Putamen (tissue), 1 donor: Measurements from ENCODE around the gene FIP1L1.
"Not testable (repeated sequence)": the region's sequence is repeated elsewhere in the genome, so short reads cannot be mapped to it uniquely, and the experiment has no call there.

Experiments used
- DNase-seq: peaks from one replicate; pipeline ENCODE4 v3.0.0-alpha.2; 2016; ENCODE audit warnings: low spot score

The FIP1L1 gene, protein sequence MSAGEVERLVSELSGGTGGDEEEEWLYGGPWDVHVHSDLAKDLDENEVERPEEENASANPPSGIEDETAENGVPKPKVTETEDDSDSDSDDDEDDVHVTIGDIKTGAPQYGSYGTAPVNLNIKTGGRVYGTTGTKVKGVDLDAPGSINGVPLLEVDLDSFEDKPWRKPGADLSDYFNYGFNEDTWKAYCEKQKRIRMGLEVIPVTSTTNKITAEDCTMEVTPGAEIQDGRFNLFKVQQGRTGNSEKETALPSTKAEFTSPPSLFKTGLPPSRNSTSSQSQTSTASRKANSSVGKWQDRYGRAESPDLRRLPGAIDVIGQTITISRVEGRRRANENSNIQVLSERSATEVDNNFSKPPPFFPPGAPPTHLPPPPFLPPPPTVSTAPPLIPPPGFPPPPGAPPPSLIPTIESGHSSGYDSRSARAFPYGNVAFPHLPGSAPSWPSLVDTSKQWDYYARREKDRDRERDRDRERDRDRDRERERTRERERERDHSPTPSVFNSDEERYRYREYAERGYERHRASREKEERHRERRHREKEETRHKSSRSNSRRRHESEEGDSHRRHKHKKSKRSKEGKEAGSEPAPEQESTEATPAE

DNA sequence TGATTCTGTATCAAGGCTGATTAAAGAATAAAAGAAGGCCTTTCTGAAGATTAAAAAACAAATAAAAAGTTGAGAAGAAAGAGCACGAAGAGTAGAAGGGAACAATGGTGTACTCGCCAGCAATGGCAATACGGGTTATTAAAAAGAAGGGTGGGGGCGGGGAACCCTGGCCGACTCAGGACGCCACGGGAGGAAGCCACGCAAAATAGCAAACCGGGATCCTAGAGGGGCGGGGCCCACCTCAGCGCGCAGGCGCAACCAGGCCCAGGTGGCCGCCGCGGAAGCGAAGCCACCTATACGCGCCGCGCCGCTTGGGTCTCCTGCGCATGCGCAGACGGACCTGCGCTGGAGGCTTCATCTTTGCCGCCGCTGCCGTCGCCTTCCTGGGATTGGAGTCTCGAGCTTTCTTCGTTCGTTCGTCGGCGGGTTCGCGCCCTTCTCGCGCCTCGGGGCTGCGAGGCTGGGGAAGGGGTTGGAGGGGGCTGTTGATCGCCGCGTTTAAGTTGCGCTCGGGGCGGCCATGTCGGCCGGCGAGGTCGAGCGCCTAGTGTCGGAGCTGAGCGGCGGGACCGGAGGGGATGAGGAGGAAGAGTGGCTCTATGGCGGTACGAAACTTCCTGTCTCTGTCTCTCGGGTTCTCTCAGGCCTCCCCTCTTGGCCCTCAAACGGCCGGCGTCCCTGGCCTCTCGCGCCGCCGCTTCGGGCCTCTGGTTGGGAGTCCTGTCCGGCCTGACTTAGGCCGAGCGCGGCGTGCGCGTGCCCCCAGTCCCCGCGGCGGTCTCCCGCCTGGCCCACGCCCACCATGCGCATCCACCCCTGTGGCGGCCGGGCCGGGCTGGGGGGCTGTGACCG is at the start of gene FIP1L1:
TSS of gene FIP1L1 (plus strand) at position 323 of the 852 bp plus-strand sequence. CDS start at position 521, 198 bp downstream.
- DNase-seq: peak; percentile 90

DNA sequence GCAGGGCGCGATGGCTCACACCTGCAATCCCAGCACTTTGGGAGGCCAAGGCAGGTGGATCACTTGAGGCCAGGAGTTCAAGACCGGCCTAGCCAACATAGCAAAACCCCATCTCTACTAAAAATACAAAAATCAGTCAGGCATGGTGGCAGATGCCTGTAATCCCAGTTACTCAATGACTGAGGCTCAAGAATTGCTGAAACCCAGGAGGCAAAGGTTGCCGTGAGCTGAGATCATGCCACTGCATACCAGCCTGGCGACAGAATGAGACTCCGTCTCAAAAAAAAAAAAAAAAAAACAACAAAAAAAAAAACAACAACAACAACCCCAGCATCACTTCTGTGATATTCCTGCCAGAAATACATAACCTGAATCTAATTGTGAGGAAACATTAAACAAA is 42.5 kb upstream of the FIP1L1 start:
- DNase-seq: not testable (repeated sequence)

DNA sequence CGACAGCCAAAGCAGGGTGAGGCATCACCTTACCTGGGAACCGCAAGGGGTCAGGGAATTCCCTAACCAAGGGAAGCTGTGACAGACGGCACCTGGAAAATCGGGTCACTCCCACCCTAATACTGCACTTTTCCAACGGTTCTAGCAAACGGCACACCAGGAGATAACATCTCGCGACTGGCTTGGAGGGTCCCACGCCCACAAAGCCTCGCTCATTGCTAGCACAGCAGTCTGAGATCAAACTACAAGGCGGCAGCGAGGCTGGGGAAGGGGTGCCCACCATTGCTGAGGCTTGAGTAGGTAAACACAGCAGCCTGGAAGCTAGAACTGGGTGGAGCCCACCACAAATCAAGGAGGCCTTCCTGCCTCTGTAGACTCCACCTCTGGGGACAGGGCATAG is 37.3 kb upstream of the FIP1L1 start:
- not testable (repeated sequence) for DNase-seq

DNA sequence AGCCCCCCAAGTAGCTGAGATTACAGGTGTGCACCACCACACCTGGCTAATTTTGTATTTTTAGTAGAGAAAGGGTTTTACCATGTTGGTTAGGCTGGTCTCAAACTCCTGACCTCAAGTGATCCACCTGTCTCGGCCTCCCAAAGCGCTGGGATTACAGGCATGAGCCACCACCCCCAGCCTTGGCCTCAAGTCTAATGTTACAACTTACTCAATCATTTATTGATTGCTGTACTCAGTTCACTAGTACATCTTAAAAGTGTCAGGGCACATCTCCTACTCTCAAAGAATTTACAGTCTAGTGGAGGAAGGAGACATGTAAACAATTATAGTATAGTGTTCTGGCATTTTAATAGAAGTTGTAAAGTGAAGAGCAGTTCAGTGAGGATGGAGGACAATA is 31.0 kb upstream of the FIP1L1 start:
- not testable (repeated sequence) for DNase-seq

DNA sequence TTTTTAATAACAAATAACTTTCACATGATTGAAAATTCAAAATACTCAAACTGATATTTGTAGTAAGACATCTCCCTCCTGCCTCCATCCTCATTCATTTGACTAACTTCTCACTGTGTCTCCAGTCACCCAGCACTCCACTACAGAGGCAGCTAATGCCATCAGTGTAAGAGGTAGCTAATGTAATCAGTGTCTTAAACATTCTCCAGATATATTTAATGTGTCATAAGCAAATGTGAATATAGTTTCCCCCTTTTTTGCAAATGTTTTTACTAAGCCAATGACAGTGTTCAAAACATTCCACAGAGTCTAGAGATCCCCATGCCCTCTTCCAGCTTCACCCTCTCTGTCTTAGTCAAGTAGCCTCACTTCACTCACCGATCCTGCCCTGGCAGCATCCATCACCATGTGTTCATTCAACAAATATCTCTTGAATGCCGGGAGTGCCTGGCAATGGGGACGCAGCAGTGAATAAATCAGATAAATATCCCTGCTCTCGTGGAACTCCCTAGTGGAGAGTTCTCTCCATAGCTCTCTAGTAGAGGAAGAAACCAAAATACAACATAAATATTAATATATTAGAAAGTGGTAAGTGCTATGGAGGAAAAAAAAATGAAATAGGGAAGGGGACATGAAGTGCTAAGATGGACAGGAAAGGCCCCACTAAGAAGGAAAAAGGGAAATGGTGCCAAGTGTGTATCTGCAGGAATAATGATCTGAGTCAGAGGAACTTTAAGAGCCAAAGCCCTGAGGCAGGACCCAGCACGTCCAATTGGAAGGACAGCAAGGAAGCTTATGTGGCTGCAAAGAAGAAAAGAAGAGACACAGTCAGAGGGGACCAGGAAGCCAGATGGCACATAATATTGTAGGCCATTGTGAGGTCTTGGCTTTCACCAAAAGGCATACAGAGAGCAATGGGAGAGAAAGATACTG is 30.3 kb upstream of the FIP1L1 start:
- no peak for DNase-seq

DNA sequence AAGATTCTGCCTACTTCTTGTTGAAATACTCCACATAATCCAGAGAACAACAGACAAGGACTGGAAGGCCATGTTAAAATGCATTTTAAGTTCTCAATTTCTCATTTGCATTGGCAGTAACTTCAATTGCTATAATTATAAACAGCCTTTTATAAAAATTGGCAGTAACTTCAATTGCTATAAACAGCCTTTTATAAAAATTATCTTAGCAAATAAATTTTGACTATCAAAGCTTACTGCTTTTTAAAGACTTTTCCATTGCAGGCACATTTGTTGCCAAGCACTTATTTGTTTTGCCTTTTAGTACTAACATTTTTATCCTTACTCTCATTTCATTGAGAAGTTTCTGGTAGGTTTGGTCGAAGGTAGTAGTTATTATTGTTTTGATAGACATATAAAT is 29.4 kb upstream of the FIP1L1 start:
- no peak for DNase-seq

DNA sequence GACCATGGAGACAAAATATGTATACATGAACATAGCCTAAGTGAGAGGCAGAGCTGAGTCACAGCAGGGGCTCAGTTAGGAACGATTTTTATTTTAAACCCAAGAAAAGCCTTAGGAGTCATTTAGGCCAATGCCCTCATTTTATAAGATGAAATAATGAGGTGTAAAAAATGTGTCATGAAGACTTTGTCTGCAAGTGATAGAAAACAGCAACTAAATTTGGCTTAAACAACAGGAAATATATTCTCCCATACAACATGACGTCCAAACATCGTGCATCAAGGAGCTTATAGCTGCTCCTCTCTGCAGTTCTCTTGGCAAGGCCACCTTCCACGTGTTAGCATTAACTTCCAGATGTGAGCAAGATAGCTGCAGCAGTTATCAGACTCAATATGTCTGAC is 28.4 kb upstream of the FIP1L1 start:
- no peak for DNase-seq

DNA sequence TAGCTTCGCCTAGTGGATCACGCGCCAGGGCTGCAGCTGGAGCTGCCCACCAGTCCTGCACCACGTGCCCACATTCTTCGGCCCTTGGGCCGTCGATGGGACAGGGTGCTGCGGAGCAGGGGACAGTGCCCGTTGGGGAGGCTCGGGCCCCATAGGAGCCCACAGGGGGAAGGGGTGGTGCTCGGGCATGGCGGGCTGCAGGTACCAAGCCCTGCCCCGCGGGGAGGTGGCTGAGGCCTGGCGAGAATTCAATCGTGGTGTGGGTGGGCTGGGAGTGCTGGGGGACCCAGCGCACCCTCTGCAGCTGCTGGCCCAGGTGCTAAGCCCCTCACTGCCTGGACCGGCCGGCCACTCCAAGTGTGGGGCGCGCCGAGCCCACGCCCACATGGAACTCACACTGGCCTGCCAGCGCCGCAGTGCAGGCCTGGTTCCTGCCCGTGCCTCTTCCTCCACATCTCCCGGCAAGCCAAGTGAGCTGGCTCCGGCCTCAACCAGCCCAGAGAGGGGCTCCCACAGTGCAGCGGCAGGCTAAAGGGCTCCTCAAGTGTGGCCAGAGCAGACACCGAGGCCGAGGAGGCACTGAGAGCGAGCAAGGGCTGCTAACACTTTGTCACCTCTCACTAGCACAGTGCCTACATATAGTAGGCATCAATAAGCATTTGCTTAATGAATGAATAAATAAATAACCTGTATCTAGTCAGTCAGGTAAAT is 23.3 kb upstream of the FIP1L1 start:
- no peak for DNase-seq

DNA sequence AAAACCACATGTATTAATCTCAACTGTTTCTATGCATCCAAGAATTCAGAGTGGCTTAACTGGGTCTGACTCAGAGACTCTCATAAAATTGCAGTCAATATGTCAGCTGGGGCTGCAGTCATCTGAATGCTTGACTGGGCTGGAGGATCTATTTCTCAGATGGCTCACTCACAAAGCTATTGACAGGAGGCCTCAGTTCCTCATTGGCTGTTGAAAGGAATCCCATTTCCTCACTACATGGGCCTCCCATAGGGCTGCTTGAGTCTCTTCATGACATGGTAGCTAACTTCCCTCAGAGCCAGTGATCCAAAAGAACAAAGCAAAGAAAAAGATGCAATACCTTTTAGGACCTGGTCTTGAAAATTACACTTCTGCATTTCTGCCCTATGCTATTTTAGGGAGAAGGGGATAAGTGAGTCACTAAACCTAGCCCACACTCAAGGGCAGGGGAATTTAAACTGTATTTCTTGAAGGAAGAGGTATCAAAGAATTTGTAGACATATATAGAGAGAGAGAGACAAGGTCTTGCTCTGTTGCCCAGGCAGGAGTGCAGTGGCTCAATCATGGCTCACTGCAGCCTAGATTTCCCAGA is 21.4 kb upstream of the FIP1L1 start:
- DNase-seq: no peak

DNA sequence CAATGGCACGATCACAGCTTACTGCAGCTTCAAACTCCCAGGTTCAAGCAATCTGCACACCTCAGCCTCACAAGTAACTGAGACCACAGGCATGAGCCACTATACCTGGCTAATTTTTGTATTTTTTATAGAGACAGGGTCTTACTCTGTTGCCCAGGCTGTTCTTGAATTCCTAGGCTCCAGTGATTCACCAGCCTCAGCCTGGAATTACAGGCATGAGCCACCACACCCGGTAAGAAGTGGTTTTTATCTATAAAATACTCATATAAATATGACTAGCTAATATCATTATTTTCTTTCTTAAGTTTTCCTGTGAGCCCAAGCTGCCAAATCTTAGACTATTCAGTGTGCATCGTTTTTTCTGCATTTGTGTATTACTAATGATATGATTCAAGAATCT is 16.0 kb upstream of the FIP1L1 start:
- no peak for DNase-seq

DNA sequence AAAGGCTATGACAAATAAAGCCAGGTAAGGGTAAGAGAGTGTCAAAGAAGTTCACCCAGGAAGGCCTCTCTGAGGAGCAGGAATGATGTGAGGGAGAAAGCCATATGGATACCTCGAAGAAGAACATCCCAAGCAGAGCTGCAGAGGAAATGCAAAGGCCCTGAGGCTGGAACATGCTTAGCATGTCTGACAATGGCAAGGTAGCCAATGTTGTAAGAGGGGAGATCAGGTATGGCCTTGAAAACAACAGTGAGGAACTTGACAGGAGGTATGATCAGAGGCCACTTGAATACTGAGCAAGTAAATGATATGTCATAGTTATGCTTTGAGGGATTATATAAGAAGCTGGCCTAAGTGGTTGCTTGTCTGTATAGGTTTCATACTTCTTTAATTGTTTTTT is 15.3 kb upstream of the FIP1L1 start:
- no peak for DNase-seq

DNA sequence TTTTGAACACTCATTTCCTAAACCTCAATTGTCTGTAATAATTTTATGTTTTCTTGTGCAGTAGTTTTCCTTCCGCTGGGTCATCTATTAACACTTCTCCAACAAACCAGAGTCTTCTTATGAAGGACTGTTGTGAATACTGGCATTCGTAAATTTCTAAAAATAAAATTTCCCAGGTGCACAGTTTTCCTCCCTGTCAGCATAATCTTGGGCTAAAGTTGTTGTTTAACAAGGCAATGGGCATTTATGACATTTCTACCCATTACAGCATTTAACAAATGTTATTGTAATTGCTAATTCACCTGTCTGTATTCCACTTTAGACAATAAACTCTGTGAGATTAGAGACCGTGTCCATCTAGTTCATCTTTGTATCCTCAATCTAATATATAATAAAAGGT is 12.8 kb upstream of the FIP1L1 start:
- no peak for DNase-seq

DNA sequence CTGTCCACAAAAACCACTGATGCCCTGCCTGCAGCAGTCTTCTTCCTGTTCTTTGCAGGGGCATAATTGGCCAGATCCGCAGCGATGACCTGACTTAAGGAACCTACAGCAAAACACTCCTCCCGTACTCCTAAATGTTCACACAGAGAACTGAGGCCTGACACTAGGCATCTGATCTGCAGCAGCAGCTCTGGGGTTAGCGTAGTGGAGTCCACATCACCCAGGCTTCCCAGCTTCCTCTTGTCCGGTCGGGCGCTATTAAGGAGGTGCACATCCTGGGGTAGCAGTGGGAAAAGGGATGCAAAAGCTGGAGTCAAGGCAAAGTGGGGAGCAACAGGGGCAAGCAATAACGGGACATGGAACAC is 12.3 kb upstream of the FIP1L1 start:
- DNase-seq: no peak

DNA sequence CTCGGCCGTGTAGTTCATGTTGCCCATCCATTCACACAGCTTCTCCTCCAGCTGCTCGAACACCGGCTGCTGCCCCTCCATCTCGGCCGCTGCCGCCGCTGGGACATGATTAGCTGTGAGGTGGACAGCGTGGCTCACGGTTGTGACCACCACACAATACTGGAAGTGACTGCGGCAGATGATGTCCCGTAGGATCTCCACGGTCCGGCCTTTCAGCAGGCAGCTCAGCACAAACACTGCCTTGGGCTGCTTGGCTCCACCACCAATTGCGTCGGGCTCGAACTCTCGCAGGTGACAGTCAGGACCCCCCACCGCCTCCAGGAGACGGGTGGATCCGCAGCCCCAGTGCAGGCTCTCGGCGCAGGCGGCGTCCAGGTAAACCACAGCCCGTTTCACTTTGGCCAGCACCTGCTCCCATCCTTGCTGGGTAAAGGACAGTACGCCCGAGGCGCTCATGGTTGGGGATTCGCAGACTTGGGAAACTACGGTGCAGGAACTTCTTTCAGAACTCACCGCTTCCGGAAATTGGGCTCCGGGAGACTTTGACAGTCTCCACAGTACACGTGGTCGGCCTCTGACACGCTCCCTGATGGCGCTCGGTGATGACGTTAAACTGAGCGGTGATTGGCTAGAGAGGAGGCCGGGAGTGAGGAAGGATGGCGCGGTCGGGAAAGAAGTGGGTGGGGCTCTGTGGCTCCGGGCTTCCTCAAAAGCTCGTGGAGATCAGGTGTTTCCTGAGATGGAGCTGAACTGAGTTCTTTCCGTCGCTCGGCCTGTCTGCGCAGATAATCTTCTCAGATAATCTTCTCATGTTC is 11.7 kb upstream of the FIP1L1 start, which contains the start of gene SCFD2:
TSS of gene SCFD2 (minus strand) at position 576 of the 815 bp plus-strand sequence.
- DNase-seq: peak; percentile 97

DNA sequence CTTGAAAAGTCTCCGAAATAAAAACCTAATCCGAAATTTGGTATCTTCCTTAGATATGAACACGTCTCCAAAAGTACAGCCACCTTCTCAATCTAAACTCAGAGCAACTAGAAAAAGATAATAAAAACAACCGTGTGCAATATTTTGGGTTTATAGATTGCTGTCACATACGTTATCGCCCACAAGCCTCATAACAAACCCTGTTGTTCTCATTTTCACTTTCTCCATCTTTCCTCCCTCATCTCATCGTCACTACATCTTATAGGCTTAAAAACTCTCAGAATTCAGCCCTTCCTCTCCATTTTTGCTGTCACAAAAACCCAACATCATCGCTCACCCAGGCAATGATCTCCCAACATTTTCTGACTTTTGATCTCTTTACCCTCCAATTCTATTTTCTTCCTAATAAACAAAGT is 11.1 kb upstream of the FIP1L1 start:
- no peak for DNase-seq

DNA sequence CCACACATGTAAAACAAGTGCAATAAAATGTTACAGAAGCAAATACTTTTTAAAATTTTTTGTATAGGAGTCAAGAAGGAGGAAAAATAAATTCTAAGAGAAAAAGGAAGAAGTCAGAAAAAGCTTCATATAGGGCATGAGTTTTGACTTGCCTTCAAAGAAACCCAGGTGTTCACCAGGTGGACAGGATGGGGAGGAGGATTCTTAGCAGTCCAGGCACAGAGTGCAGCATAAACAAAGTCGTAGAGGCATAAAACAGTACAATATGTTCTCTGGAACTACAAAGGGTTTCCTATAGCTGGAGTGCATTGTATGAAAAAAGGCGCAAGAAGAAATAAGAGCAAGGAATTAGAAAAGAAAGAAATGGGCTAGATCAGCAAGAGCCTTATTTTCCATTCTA is 9.7 kb upstream of the FIP1L1 start:
- no peak for DNase-seq

DNA sequence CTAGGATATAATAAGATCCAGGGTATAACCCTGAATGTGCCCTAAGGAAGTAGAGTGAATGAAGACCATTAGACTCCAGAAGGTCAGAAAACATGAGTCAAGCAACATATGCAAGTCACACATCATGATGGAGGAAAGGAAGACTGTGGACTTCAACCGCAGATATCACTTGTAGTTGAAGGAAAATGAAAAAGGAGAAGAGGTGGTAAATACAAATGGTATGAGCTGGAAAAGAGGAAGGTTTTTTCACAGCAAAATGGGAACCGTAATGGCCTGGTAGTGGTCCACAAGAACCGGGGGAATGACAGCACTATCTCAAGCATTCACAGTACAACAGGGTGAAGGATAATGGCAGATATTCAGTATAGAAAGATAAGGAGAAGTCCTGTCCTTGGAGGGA is 6.4 kb upstream of the FIP1L1 start:
- no peak for DNase-seq

DNA sequence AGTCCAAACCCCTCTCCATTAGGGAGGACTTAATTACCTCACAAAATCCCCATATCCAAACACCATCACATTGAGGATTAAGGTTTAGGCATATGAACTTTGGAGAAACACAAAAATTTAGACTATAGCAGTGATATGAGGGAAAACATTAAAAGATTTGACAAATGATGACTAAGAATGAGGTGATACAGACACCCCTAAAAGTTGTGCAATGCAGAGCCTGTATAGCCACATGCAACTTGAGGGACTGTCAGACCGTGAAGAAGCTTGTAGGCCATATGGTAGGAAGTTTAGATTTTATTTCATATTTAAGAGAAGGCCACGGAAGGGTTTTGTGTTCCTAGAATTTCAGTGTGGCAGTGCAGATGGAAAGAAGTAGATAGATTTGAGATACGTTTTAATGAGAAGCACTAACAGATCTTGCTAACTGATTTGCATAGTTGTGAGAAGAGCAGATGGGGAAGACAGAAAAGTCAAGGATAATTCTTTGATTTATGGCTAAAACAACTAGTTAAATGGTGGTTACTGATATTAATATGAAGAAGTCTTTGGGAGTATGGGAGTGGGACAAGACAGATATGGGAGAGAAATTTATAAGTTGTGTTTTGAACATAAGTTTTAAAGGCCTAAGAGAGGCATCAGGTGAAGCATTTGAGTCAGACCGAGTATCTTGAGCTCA is 5.5 kb upstream of the FIP1L1 start:
- no peak for DNase-seq

DNA sequence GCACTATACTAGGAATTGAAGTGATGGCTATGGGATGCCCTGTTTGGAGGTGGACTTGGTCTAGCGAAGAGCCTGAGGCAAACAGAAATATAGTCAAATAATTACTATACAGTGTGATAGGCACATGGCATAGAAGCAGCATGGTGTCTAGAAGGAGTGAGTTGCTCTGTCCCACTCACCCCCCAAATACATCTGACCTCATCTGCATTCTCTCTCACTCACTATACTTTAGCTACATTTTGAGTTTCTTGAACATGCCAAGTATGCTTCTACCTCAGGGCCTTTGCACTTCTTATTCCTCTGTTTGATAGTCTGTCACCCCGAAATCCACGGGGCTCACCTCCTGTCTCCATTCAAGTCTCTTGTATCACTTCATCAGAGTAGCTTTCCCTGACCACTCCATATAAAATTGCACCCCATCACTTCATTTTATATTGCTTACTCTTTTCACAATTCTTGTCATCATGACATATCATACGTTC is 2.6 kb upstream of the FIP1L1 start:
- no peak for DNase-seq
